Panc1 (cell line): ENCODE results near the gene ATOSA.

Experiments used
- CTCF ChIP-seq: fragments of 450-650 bp; IDR thresholded peaks from 2 replicates; pipeline ENCODE4 v1.5.1; 2017; ENCODE audit warnings: mild to moderate bottlenecking
- POLR2AphosphoS5 ChIP-seq: IDR thresholded peaks from 2 replicates; pipeline ENCODE4 v1.6.1; 2012; ENCODE audit warnings: mild to moderate bottlenecking, low read depth, low read length, moderate library complexity
- REST ChIP-seq, 2 experiments: IDR thresholded peaks; 2 replicates each; pipeline ENCODE4 v1.6.1; 2011 to 2012; ENCODE audit warnings: low read depth in 2 of 2, control low read depth in 1 of 2, low read length in 1 of 2, mild to moderate bottlenecking in 1 of 2, moderate library complexity in 1 of 2; ENCODE audit not compliant: insufficient read depth in 1 of 2
- TCF7L2 ChIP-seq: IDR thresholded peaks from 2 replicates; pipeline ENCODE4 v1.6.1; 2011; ENCODE audit warnings: mild to moderate bottlenecking, low read depth, low read length, inconsistent platforms

DNA sequence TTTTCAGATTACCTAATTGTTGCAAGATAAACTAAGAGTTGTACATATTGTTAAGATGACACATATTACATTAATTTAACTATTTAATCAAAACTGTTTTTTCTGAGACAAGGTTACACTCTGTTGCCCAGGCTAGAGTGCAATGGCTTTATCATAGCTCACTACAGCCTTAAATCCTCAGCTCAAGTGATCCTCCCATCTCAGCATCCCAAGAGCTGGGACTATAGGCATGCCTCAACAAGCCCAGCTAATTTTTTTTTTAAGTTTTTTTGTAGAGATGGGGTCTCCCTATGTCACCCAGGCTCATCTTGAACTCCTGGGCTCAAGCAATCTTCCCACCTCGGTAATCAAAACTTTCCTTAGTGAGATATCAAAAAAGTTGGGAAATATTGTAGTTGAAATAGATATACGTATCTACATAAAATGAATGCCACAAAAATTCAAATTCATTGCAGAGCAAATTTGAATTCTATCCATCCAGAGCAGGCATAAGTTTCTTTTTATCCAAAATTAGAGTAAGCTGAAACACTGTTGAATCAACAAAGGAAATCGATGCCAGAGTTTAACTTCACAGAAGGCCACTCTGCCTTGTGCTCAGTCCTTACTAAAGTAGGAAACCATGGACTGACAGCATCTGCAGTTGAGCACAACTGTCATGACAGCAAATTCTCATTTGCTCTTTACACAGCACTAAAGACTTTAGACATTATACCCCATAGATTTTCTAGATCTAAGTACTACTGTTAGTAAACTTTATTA lies 15.5 kb downstream of the ATOSA start:
- TF ChIP-seq CTCF (no peak), REST (IDR thresholded peaks at IDR 0.05; ENCODE audit: insufficient read depth in 1 of 2, low read depth in 2 of 2, low read length in 1 of 2) (no peak), TCF7L2 (no peak), POLR2AphosphoS5 (no peak)
